ES-I3 (cell line): Measurements from ENCODE around the gene KMT2C.
"Not testable (repeated sequence)": the region's sequence is repeated elsewhere in the genome, so short reads cannot be mapped to it uniquely, and the experiment has no call there.

Source experiments
- H3K36me3 ChIP-seq: 2 replicates; pipeline ENCODE4 v1.6.1; 2013; ENCODE audit warnings: mild to moderate bottlenecking, low read length, control low read depth, moderate library complexity; ENCODE audit not compliant: insufficient read depth
- H3K4me1 ChIP-seq: 2 replicates; pipeline ENCODE4 v1.6.1; 2013; ENCODE audit warnings: mild to moderate bottlenecking, control low read depth, low read length; ENCODE audit not compliant: insufficient read depth
- H3K9ac ChIP-seq: 2 replicates; pipeline ENCODE4 v1.6.1; 2013; ENCODE audit warnings: low read depth, mild to moderate bottlenecking, low read length, moderate library complexity
- H3K9me3 ChIP-seq: 2 replicates; pipeline ENCODE4 v1.6.1; 2013; ENCODE audit warnings: mild to moderate bottlenecking, low read length, moderate library complexity; ENCODE audit not compliant: control insufficient read depth, insufficient read depth

The KMT2C gene

GRCh38 chr7:152432735-152433134 is 3.1 kb downstream of the KMT2C start:
- not testable (repeated sequence) for H3K9ac ChIP-seq, H3K9me3 ChIP-seq, H3K4me1 ChIP-seq, H3K36me3 ChIP-seq

- H3K4me1 ChIP-seq, result peaks cover 14% of the 10 kb centered on the region
- H3K9me3 ChIP-seq, result no peaks in the 10 kb centered on the region
- no peaks in the 10 kb centered on the region for H3K36me3 ChIP-seq
- H3K9ac ChIP-seq, result no peak overlapping the region
Observed at GRCh38 chr7:152430854-152431253, 4.9 kb downstream of the KMT2C start.

GRCh38 chr7:152430118-152430517 is 5.7 kb downstream of the KMT2C start:
- H3K36me3 ChIP-seq, H3K9me3 ChIP-seq, H3K9ac ChIP-seq: not testable (repeated sequence)
- H3K4me1 ChIP-seq, result peaks cover 14% of the 10 kb centered on the region

GRCh38 chr7:152424348-152425108 is 11.3 kb downstream of the KMT2C start:
- no peaks in the 10 kb centered on the region for H3K36me3 ChIP-seq
- peaks cover 9% of the 10 kb centered on the region; the same call in 1 of the 2 replicates for H3K4me1 ChIP-seq
- H3K9ac ChIP-seq, result no peak overlapping the region
- H3K9me3 ChIP-seq, result peaks cover 6% of the 10 kb centered on the region; the same call in 1 of the 2 replicates

GRCh38 chr7:152423991-152424347 is 11.8 kb downstream of the KMT2C start:
- Histone ChIP-seq H3K36me3 (no peaks in the 10 kb centered on the region), H3K9me3 (peaks cover 6% of the 10 kb centered on the region; the same call in 1 of the 2 replicates), H3K4me1 (peaks cover 9% of the 10 kb centered on the region; the same call in 1 of the 2 replicates)

GRCh38 chr7:152423171-152423570 is 12.6 kb downstream of the KMT2C start:
- not testable (repeated sequence) for H3K4me1 ChIP-seq, H3K9ac ChIP-seq, H3K9me3 ChIP-seq, H3K36me3 ChIP-seq

More at GRCh38 chr7:152423991-152424347, 11.8 kb downstream of the KMT2C start:
- no peak overlapping the region for H3K9ac ChIP-seq

GRCh38 chr7:152420950-152421349 is 14.9 kb downstream of the KMT2C start:
- H3K36me3 ChIP-seq, H3K9ac ChIP-seq, H3K4me1 ChIP-seq, H3K9me3 ChIP-seq: not testable (repeated sequence)

- Histone ChIP-seq H3K4me1 (no peaks in the 10 kb centered on the region), H3K36me3 (no peaks in the 10 kb centered on the region), H3K9ac (no peak overlapping the region), H3K9me3 (peaks cover 6% of the 10 kb centered on the region; the same call in 1 of the 2 replicates)
Observed at GRCh38 chr7:152419473-152420429, 16.1 kb downstream of the KMT2C start.

- H3K9ac ChIP-seq, result no peak overlapping the region
- H3K36me3 ChIP-seq, result no peaks in the 10 kb centered on the region
- H3K4me1 ChIP-seq, result no peaks in the 10 kb centered on the region
- H3K9me3 ChIP-seq, result no peaks in the 10 kb centered on the region
Observed at GRCh38 chr7:152414779-152415178, 21.0 kb downstream of the KMT2C start.

- H3K4me1 ChIP-seq, result no peaks in the 10 kb centered on the region
- no peaks in the 10 kb centered on the region for H3K36me3 ChIP-seq
- no peaks in the 10 kb centered on the region for H3K9me3 ChIP-seq
- peak overlapping the region; percentile 45; the same call in 1 of the 2 replicates for H3K9ac ChIP-seq
Observed at GRCh38 chr7:152411389-152411788, 24.4 kb downstream of the KMT2C start.

GRCh38 chr7:152406491-152406890 is 29.3 kb downstream of the KMT2C start:
- Histone ChIP-seq H3K9me3 (no peaks in the 10 kb centered on the region), H3K36me3 (no peaks in the 10 kb centered on the region), H3K4me1 (no peaks in the 10 kb centered on the region), H3K9ac (no peak overlapping the region)

- not testable (repeated sequence) for H3K9me3 ChIP-seq, H3K9ac ChIP-seq, H3K4me1 ChIP-seq, H3K36me3 ChIP-seq
Observed at GRCh38 chr7:152406030-152406429, 29.8 kb downstream of the KMT2C start.

- Histone ChIP-seq H3K9ac (no peak overlapping the region), H3K36me3 (no peaks in the 10 kb centered on the region), H3K9me3 (no peaks in the 10 kb centered on the region), H3K4me1 (no peaks in the 10 kb centered on the region)
Observed at GRCh38 chr7:152403726-152404125, 32.1 kb downstream of the KMT2C start.

GRCh38 chr7:152402384-152403250 is 33.2 kb downstream of the KMT2C start:
- H3K36me3 ChIP-seq, result no peaks in the 10 kb centered on the region
- no peaks in the 10 kb centered on the region for H3K9me3 ChIP-seq
- H3K4me1 ChIP-seq, result no peaks in the 10 kb centered on the region
- H3K9ac ChIP-seq, result no peak overlapping the region
